ENCODE data around the gene KCTD4. TPM values are rescaled to one million over a fixed set of nuclear protein-coding genes. Genes with fewer than 3 reads are reported as not detected.

Gene KCTD4
- total RNA-seq, 1 experiment from 2014 or later: not detected

Other genes starting within 250 kb of the KCTD4 start
- gene NUFIP1, start 211.6 kb downstream of the KCTD4 start, total RNA-seq (2014; rRNA removed): 2.5 and 4.0 TPM in 2 replicates
- gene GPALPP1, start 211.5 kb downstream of the KCTD4 start, total RNA-seq (2014; rRNA removed): 5.0 and 17.0 TPM in 2 replicates
- gene GTF2F2, start 80.5 kb downstream of the KCTD4 start, total RNA-seq (2014; rRNA removed): 24.8 and 28.3 TPM in 2 replicates
- gene TPT1, start 140.1 kb upstream of the KCTD4 start, total RNA-seq (2014; rRNA removed): 948 and 982 TPM in 2 replicates
- 8.0 and 19.5 TPM in 2 replicates for gene SLC25A30, start 217.3 kb upstream of the KCTD4 start, total RNA-seq (2014; rRNA removed)